ENCODE measurements around the gene KIF4A.

GRCh38 chrX:70240751-70241150 is 49.2 kb upstream of the KIF4A start:
- no peak for TF ChIP-seq RAD21 (IDR thresholded peaks at IDR 0.05; ENCODE audit: low read depth)
- TF ChIP-seq YY1 (IDR thresholded peaks at IDR 0.05; ENCODE audit: low read depth) = no peak
- TF ChIP-seq EGR1 (IDR thresholded peaks at IDR 0.05) = no peak
- TF ChIP-seq USF1 (IDR thresholded peaks at IDR 0.05) = no peak
- no peak for TF ChIP-seq REST (IDR thresholded peaks at IDR 0.05; ENCODE audit: low read depth)
- TF ChIP-seq EP300 (IDR thresholded peaks at IDR 0.05; ENCODE audit: borderline replicate concordance) = no peak
- no peak for TF ChIP-seq CEBPB (IDR thresholded peaks at IDR 0.05)
- TF ChIP-seq MAX (IDR thresholded peaks at IDR 0.05) = no peak

All from Ishikawa (cell line).